Stimulated activated CD8-positive, alpha-beta memory T cell treated with anti-CD3 and anti-CD28 coated beads, Interleukin-4, amount 100 ng/mL, for 24 hours (primary cell): ENCODE results near the gene POMT1.

ENCODE experiments used
- DNase-seq: peaks from one replicate; pipeline ENCODE4 v3.0.0-alpha.2; 2020; ENCODE audit warnings: low read depth

Gene POMT1

DNA sequence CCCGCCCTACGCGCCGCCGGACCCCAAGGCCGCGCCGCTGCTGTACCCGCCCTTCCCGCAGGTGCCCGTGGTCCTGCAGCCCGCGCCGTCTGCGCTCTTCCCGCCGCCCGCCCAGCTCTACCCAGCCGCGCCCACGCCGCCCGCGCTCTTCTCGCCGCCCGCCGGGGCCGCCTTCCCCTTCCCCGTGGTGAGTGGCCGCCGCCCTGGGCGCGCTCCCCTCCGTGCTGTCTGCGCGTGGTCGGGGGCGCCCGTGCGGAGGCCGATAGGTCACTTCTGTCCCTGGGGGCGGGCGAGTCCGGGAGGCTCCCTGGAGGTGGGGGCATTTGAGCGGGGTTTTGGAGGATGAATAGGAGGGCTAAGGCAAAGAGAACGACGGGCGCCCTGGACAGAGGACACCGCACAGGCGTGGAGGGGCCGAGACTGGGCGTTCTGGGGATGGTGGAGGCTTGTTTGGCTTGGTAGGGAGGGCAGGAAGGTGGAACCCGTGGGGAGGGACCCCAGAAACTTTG, 52.2 kb downstream of the POMT1 start:
- no peak for DNase-seq

DNA sequence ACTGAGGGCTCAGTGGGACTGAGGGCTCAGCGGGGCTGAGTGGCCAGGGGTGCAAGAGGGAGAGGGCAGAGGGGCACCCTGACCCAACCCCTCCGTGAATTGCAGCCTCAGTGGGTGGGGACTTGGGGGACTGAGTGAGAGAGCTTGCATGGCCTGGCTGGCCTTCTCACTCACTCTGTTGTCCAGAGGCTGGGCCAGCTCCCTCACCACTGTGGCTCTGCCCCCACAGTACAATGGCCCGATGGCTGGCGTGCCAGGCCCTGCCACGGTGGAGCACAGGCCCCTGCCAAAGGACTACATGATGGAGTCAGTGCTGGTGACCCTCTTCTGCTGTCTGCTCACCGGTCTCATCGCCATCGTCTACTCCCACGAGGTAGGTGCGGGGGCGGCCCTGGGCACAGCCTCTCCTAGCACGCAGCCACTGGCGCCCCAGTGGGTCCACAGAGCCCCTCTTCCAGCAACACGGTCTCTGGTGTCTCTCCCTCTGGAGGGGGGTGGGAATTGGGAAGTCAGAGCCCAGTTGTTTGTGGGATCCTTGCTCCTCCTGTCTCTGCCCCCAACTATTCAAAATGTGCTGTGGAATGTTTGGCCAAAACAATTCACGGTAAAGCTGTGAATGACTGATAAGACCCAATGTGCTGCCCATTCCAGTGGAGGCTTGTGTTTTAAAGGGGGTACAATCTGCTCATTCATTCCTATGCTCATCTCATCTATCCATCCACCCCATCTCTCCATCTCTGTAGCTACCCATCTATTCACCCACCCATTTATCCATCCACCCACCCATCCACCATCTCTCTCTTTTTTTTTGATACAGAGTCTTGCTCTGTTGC, 53.3 kb downstream of the POMT1 start:
- DNase-seq: no peak

- no peak for DNase-seq
Measured at GRCh38 chr9:131557855-131558548, 55.3 kb downstream of the POMT1 start.

DNA sequence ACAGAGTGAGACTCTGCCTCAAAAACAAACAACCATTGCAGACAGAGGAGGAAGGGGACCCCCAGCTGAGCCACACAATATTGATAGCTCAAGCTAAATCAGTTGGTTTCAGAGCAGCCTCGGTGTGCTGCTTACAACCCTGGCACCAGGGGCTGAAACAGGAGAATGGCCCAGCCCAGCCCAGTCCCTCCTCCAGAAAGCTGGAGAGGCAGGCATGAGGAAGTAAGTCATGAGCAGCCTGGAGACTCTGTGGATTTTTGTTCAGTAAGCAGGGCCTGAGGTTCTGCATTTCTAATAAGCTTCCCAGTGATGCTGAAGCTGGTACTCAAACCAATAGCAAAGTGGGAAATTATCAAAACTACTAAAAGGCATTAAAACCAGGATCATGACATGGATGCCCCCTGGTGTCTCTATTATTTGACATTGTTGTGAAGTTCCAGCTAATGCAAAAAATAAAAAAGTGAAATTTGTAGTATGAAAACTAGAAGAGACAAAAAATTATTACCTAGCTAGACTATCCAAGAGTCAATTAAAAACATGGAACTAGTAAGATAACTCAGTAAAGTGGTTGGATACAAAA, 56.8 kb downstream of the POMT1 start:
- no peak for DNase-seq

DNA sequence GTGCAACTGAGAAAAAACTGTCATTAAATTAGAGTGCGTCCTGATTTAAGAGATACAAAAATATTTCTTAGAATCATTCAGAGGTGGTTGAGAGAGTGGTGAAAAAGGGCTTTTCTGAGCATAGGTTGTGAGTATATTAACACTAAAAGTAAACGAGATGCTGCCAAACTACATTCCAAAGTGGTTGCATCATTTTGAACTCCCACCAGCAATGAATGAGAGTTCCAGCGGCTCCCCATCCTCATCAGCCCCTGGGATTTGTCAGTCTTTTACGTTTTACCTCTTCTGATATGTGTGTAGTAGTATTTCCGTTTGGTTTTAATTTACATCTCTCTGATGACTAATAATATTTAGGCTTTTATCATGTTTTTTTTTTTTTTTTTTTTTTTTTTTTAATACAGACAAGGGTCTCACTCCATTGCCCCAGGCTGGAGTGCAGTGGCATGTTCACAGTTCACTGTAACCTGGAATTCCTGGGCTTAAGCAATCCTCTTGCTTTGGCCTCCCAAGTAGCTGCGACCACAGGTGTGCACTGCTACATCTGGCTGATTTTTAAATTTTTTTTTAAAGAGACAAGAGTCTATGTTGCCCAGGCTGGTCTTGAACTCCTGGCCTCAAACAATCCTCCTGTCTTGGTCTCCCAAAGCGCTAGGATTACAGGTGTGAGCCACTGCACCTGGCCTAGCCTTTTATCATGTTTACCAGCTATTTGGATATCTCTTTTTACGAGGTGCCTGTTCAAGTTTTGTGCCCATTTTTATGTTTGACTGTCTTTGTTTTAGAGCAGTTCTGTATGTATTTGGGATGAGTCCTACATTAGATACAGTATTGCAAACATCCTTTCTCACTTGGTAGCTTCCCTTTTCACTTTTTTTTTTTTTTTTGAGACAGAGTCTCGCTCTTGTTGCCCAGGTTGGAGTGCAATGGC, 59.6 kb downstream of the POMT1 start:
- DNase-seq: no peak

- DNase-seq: no peak
Measured at GRCh38 chr9:131565369-131565768, 62.7 kb downstream of the POMT1 start.

DNA sequence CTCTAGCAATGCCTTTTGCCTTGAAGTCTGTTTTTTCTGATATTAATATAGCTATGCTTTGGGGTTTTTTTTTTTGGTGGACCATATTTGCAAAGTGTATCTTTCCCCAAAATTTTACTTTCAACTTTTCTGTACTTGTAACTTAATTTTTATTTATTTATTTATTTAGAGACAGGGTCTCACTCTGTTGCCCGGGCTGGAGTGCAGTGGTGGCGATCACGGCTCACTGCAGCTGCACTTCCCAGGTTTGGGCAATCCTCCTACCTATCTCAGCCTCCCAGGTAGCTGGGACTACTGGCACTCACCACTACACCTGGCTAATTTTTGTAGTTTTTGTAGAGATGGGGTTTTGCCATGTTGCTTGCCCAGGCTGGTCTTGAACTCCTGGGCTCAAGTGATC, 63.4 kb downstream of the POMT1 start:
- DNase-seq: no peak

GRCh38 chr9:131567910-131568309, 65.2 kb downstream of the POMT1 start:
- no peak for DNase-seq
